ENCODE results near the gene KDM3A.

The KDM3A gene

GRCh38 chr2:86455181-86455580 lies 14.0 kb downstream of the KDM3A start:
- Histone ChIP-seq H3K36me3 (ENCODE audit: control insufficient read depth, insufficient read depth, low read length) (peaks cover 94% of the 10 kb centered on the region), H3K9me3 (ENCODE audit: control insufficient read depth, insufficient read depth, low read depth, low read length) (no peaks in the 10 kb centered on the region), H3K4me1 (ENCODE audit: control insufficient read depth, insufficient read depth, low read length) (no peaks in the 10 kb centered on the region), H3K9ac (ENCODE audit: low read length) (no peak overlapping the region), H3K27ac (ENCODE audit: low read depth, low read length) (no peak overlapping the region), H3K27me3 (ENCODE audit: control insufficient read depth, insufficient read depth, low read length) (no peaks in the 10 kb centered on the region), H3K4me3 (ENCODE audit: low read depth, low read length) (no peak overlapping the region)

- H3K27me3 ChIP-seq (ENCODE audit: control insufficient read depth, insufficient read depth, low read length): no peaks in the 10 kb centered on the region
- no peaks in the 10 kb centered on the region for H3K9me3 ChIP-seq (ENCODE audit: control insufficient read depth, insufficient read depth, low read depth, low read length)
- no peaks in the 10 kb centered on the region for H3K4me1 ChIP-seq (ENCODE audit: control insufficient read depth, insufficient read depth, low read length)
- H3K9ac ChIP-seq (ENCODE audit: low read length): no peak overlapping the region
- H3K4me3 ChIP-seq (ENCODE audit: low read depth, low read length): no peak overlapping the region
- peaks cover 94% of the 10 kb centered on the region for H3K36me3 ChIP-seq (ENCODE audit: control insufficient read depth, insufficient read depth, low read length)
- no peak overlapping the region for H3K27ac ChIP-seq (ENCODE audit: low read depth, low read length)
Observed at GRCh38 chr2:86461042-86461743, 20.0 kb downstream of the KDM3A start.

- Histone ChIP-seq H3K4me3 (ENCODE audit: low read depth, low read length) (no peak overlapping the region), H3K9ac (ENCODE audit: low read length) (no peak overlapping the region), H3K9me3 (ENCODE audit: control insufficient read depth, insufficient read depth, low read depth, low read length) (no peaks in the 10 kb centered on the region), H3K27ac (ENCODE audit: low read depth, low read length) (no peak overlapping the region), H3K36me3 (ENCODE audit: control insufficient read depth, insufficient read depth, low read length) (peaks cover 94% of the 10 kb centered on the region), H3K27me3 (ENCODE audit: control insufficient read depth, insufficient read depth, low read length) (no peaks in the 10 kb centered on the region), H3K4me1 (ENCODE audit: control insufficient read depth, insufficient read depth, low read length) (no peaks in the 10 kb centered on the region)
Observed at GRCh38 chr2:86464652-86465051, 23.5 kb downstream of the KDM3A start.

DNA sequence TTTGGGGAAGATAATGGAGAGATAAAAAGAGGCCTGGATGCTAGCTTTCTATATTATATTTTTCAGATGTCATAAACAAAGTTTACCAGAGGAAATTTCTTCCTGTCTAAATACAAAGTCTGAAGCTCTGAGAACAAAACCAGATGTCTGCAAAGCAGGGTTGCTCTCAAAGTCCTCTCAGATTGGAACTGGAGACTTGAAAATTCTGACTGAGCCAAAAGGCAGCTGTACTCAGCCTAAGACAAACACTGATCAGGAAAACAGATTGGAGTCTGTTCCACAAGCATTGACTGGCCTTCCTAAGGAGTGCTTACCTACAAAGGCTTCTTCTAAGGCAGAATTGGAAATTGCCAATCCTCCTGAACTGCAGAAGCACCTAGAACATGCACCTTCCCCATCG lies 25.1 kb downstream of the KDM3A start:
- Histone ChIP-seq H3K9ac (ENCODE audit: low read length) (no peak overlapping the region), H3K27me3 (ENCODE audit: control insufficient read depth, insufficient read depth, low read length) (no peaks in the 10 kb centered on the region), H3K9me3 (ENCODE audit: control insufficient read depth, insufficient read depth, low read depth, low read length) (no peaks in the 10 kb centered on the region), H3K4me3 (ENCODE audit: low read depth, low read length) (no peak overlapping the region), H3K4me1 (ENCODE audit: control insufficient read depth, insufficient read depth, low read length) (no peaks in the 10 kb centered on the region), H3K27ac (ENCODE audit: low read depth, low read length) (no peak overlapping the region), H3K36me3 (ENCODE audit: control insufficient read depth, insufficient read depth, low read length) (peaks cover 93% of the 10 kb centered on the region)

DNA sequence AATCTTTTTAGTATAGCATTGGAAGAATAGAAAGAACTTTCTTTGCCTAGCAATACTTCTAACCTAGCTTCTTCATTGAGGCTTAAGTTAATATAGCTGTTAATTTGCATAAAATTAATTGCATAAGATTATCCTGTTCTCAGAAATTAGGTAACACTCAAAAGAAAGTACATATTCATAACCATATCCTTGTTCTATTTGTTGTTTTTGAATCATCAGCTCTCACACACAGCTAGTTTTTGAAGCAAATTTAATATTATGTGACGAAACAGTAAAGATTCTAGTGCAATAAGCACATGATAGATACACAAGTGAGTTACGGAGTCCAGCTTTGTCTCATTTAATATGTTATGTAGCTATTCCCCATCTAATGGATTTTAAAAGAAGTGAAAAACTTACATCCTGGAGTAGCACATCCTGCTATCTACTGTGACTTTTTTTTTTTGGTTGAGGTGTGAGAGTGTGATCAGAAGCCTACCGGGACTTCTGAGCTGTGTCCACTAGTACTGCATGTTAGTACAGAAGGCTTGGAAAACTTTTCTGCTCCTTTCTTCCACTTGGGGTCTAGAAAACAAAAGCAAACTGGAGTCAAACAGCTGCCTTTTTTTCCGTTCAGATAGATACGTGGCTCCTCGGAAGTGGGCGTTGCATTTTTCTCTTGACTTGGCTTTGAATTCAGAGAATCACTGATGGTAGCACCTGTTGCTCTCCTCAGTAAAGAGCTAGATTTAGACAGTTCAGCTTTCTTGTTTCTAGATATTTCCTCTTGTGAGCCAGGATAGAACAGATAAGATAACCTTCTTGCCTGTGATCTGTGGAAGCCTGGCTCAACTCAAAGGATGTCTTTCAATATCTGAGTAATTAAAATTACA lies 27.2 kb downstream of the KDM3A start:
- no peaks in the 10 kb centered on the region for H3K27me3 ChIP-seq (ENCODE audit: control insufficient read depth, insufficient read depth, low read length)
- peaks cover 93% of the 10 kb centered on the region for H3K36me3 ChIP-seq (ENCODE audit: control insufficient read depth, insufficient read depth, low read length)
- no peaks in the 10 kb centered on the region for H3K4me1 ChIP-seq (ENCODE audit: control insufficient read depth, insufficient read depth, low read length)
- no peak overlapping the region for H3K27ac ChIP-seq (ENCODE audit: low read depth, low read length)
- H3K9ac ChIP-seq (ENCODE audit: low read length): no peak overlapping the region
- H3K9me3 ChIP-seq (ENCODE audit: control insufficient read depth, insufficient read depth, low read depth, low read length): no peaks in the 10 kb centered on the region
- H3K4me3 ChIP-seq (ENCODE audit: low read depth, low read length): no peak overlapping the region

- Histone ChIP-seq H3K9ac (ENCODE audit: low read length) (no peak overlapping the region), H3K36me3 (ENCODE audit: control insufficient read depth, insufficient read depth, low read length) (peaks cover 90% of the 10 kb centered on the region)
Observed at GRCh38 chr2:86470890-86471289, 29.7 kb downstream of the KDM3A start.

DNA sequence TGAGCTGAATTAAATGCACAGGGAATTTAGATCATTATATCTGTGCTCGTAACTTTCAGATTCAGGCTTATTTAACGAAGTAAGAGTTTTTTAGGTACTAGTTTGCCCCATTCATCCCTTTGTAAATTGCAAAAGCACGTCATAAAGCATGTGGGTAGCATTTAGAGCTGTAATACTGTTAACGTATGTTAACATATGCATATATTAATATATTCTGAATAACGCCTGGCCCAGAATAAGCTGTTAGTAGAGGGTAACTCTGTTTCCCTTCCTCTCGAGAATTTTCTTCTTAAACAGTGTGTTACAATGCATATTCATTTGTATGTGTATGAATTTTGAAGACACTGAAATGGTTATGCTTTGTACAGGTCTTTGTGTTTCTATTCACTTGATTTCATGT lies 30.5 kb downstream of the KDM3A start:
- Histone ChIP-seq H3K27me3 (ENCODE audit: control insufficient read depth, insufficient read depth, low read length) (no peaks in the 10 kb centered on the region), H3K4me3 (ENCODE audit: low read depth, low read length) (no peak overlapping the region), H3K27ac (ENCODE audit: low read depth, low read length) (no peak overlapping the region), H3K4me1 (ENCODE audit: control insufficient read depth, insufficient read depth, low read length) (no peaks in the 10 kb centered on the region), H3K9ac (ENCODE audit: low read length) (no peak overlapping the region), H3K9me3 (ENCODE audit: control insufficient read depth, insufficient read depth, low read depth, low read length) (no peaks in the 10 kb centered on the region), H3K36me3 (ENCODE audit: control insufficient read depth, insufficient read depth, low read length) (peaks cover 89% of the 10 kb centered on the region)

More at GRCh38 chr2:86470890-86471289, 29.7 kb downstream of the KDM3A start:
- Histone ChIP-seq H3K27ac (ENCODE audit: low read depth, low read length) (no peak overlapping the region), H3K27me3 (ENCODE audit: control insufficient read depth, insufficient read depth, low read length) (no peaks in the 10 kb centered on the region), H3K4me3 (ENCODE audit: low read depth, low read length) (no peak overlapping the region), H3K4me1 (ENCODE audit: control insufficient read depth, insufficient read depth, low read length) (no peaks in the 10 kb centered on the region), H3K9me3 (ENCODE audit: control insufficient read depth, insufficient read depth, low read depth, low read length) (no peaks in the 10 kb centered on the region)

- H3K36me3 ChIP-seq (ENCODE audit: control insufficient read depth, insufficient read depth, low read length): peaks cover 89% of the 10 kb centered on the region
Observed at GRCh38 chr2:86476092-86476491, 34.9 kb downstream of the KDM3A start.

DNA sequence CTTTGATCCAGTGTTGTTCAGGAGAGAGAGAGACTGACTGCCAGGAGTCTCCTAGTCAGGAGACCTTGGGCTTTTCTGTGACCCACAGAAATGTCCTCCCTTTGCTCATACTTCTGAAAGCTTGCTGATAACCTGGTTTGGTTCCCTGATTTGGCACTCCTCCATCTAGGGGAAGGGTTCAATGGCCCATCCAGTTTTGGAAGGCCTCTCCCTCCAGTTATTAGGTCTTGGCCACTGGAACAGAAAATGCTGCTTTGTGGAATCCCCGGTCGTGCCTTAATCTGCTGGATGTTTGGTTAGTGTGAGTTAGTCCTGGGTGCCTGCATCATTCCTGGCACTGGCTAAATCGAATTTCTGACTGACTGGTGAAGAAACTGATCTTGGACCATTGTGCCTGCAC lies 35.7 kb downstream of the KDM3A start:
- no peak overlapping the region for H3K9ac ChIP-seq (ENCODE audit: low read length)
- no peak overlapping the region for H3K4me3 ChIP-seq (ENCODE audit: low read depth, low read length)
- no peak overlapping the region for H3K27ac ChIP-seq (ENCODE audit: low read depth, low read length)
- H3K36me3 ChIP-seq (ENCODE audit: control insufficient read depth, insufficient read depth, low read length): peaks cover 92% of the 10 kb centered on the region
- no peaks in the 10 kb centered on the region; the same call in 1 of the 2 replicates for H3K4me1 ChIP-seq (ENCODE audit: control insufficient read depth, insufficient read depth, low read length)
- no peaks in the 10 kb centered on the region for H3K27me3 ChIP-seq (ENCODE audit: control insufficient read depth, insufficient read depth, low read length)
- H3K9me3 ChIP-seq (ENCODE audit: control insufficient read depth, insufficient read depth, low read depth, low read length): no peaks in the 10 kb centered on the region

More at GRCh38 chr2:86476092-86476491, 34.9 kb downstream of the KDM3A start:
- H3K27ac ChIP-seq (ENCODE audit: low read depth, low read length): no peak overlapping the region
- no peak overlapping the region for H3K9ac ChIP-seq (ENCODE audit: low read length)
- H3K27me3 ChIP-seq (ENCODE audit: control insufficient read depth, insufficient read depth, low read length): no peaks in the 10 kb centered on the region
- no peaks in the 10 kb centered on the region for H3K9me3 ChIP-seq (ENCODE audit: control insufficient read depth, insufficient read depth, low read depth, low read length)
- H3K4me3 ChIP-seq (ENCODE audit: low read depth, low read length): no peak overlapping the region
- no peaks in the 10 kb centered on the region; the same call in 1 of the 2 replicates for H3K4me1 ChIP-seq (ENCODE audit: control insufficient read depth, insufficient read depth, low read length)

DNA sequence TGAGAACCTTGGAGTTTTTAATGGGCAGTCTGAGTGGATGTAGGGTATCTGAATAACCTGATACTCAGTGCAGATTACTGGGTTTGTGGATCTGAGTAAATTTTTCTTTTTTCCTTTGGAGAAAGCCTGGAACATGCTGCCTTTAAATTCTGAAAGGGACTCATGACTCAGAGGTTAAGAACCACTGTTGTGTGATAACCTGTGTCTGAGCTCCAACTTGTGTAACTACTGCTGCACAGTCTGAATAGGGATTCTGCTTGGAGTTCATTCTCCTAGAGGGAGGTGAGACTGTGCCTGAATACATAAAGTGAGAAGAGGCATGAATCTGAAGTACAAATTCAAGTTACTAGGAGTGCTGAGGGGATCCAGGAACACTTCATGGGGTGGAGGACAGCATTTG lies 36.2 kb downstream of the KDM3A start:
- H3K4me3 ChIP-seq (ENCODE audit: low read depth, low read length): no peak overlapping the region
- no peak overlapping the region for H3K9ac ChIP-seq (ENCODE audit: low read length)
- H3K27ac ChIP-seq (ENCODE audit: low read depth, low read length): no peak overlapping the region
- no peaks in the 10 kb centered on the region for H3K9me3 ChIP-seq (ENCODE audit: control insufficient read depth, insufficient read depth, low read depth, low read length)
- H3K4me1 ChIP-seq (ENCODE audit: control insufficient read depth, insufficient read depth, low read length): no peaks in the 10 kb centered on the region; the same call in 1 of the 2 replicates
- H3K36me3 ChIP-seq (ENCODE audit: control insufficient read depth, insufficient read depth, low read length): peaks cover 92% of the 10 kb centered on the region
- no peaks in the 10 kb centered on the region for H3K27me3 ChIP-seq (ENCODE audit: control insufficient read depth, insufficient read depth, low read length)

- Histone ChIP-seq H3K27me3 (ENCODE audit: control insufficient read depth, insufficient read depth, low read length) (no peaks in the 10 kb centered on the region), H3K27ac (ENCODE audit: low read depth, low read length) (no peak overlapping the region), H3K9me3 (ENCODE audit: control insufficient read depth, insufficient read depth, low read depth, low read length) (no peaks in the 10 kb centered on the region), H3K36me3 (ENCODE audit: control insufficient read depth, insufficient read depth, low read length) (peaks cover 95% of the 10 kb centered on the region), H3K9ac (ENCODE audit: low read length) (no peak overlapping the region), H3K4me3 (ENCODE audit: low read depth, low read length) (no peak overlapping the region), H3K4me1 (ENCODE audit: control insufficient read depth, insufficient read depth, low read length) (no peaks in the 10 kb centered on the region; the same call in 1 of the 2 replicates)
Observed at GRCh38 chr2:86480105-86480504, 38.9 kb downstream of the KDM3A start.

Measured in HUES6 (cell line).